ENCODE data around the gene NR4A1. TPM values are rescaled to one million over a fixed set of nuclear protein-coding genes. Genes with fewer than 3 reads are reported as not detected.

The NR4A1 gene
- total RNA-seq, 2 experiments from 2014 or later, result 25.3 to 29.0 TPM

DNA sequence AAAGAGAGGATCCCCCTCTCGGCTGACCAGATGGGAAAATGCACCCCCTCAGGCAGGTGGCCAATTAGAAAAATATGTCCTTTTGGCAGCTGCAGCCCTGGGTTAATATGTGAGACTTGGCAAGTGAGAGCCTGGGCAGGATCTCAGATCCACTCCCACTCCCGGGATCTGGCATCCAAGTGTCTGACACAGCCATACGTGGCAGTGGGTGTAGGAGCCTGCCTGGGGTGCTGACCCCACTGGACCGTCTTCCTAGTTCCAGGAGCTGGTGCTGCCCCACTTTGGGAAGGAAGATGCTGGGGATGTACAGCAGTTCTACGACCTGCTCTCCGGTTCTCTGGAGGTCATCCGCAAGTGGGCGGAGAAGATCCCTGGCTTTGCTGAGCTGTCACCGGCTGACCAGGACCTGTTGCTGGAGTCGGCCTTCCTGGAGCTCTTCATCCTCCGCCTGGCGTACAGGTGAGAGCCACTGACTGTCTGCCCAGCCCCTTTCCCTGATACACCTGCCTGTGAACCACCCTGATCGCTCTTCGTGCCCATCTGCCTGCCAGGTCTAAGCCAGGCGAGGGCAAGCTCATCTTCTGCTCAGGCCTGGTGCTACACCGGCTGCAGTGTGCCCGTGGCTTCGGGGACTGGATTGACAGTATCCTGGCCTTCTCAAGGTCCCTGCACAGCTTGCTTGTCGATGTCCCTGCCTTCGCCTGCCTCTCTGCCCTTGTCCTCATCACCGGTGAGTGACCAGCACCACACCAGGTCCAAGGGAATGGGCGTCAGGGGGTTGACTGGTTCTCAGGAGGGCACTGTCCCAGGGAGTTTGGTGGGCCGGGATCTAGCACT lies 5.8 kb downstream of the NR4A1 start:
- intact Hi-C loops (cut with micrococcal nuclease; ENCODE audit: unreplicated experiment), result no loop called here
- no peaks in the 10 kb centered on the region for H3K9me3 ChIP-seq (ENCODE audit: low read length)
- ChIA-PET CTCF (ENCODE audit: unreplicated experiment) (no interaction called here), POLR2A (no interaction called here)
- no peak overlapping the region for H3K4me2 ChIP-seq (ENCODE audit: low read length)
- no peak overlapping the region for H3K4me3 ChIP-seq (ENCODE audit: low read depth, low read length, poor library complexity, severe bottlenecking)
- no peaks in the 10 kb centered on the region for H4K20me1 ChIP-seq (ENCODE audit: insufficient read depth, low read length)
- TF ChIP-seq, protein P1, sequence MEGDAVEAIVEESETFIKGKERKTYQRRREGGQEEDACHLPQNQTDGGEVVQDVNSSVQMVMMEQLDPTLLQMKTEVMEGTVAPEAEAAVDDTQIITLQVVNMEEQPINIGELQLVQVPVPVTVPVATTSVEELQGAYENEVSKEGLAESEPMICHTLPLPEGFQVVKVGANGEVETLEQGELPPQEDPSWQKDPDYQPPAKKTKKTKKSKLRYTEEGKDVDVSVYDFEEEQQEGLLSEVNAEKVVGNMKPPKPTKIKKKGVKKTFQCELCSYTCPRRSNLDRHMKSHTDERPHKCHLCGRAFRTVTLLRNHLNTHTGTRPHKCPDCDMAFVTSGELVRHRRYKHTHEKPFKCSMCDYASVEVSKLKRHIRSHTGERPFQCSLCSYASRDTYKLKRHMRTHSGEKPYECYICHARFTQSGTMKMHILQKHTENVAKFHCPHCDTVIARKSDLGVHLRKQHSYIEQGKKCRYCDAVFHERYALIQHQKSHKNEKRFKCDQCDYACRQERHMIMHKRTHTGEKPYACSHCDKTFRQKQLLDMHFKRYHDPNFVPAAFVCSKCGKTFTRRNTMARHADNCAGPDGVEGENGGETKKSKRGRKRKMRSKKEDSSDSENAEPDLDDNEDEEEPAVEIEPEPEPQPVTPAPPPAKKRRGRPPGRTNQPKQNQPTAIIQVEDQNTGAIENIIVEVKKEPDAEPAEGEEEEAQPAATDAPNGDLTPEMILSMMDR (conservative IDR thresholded peaks at IDR 0.05; ENCODE audit: low read length), result no peak
- TF ChIP-seq EZH2phosphoT487 (IDR thresholded peaks at IDR 0.05; ENCODE audit: borderline replicate concordance, low read depth, low read length), result no peak
- no peak for DNase-seq (ENCODE audit: low spot score)
- no peaks in the 10 kb centered on the region for H3K79me2 ChIP-seq (ENCODE audit: insufficient read depth, low read depth, low read length)
- no peak overlapping the region for H3K27ac ChIP-seq (ENCODE audit: low read depth, low read length, poor library complexity, severe bottlenecking)
- H3K9me2 ChIP-seq (ENCODE audit: insufficient read depth, low read length), result no peaks in the 10 kb centered on the region
- H3K4me1 ChIP-seq (ENCODE audit: insufficient read depth, low read length, poor library complexity, severe bottlenecking), result peaks cover 30% of the 10 kb centered on the region
- no TSS peak for BruUV-seq (replicated peaks)
- peaks cover 32% of the 10 kb centered on the region for H3K36me3 ChIP-seq (ENCODE audit: insufficient read depth, low read length)
- no peak overlapping the region for H2AFZ ChIP-seq (ENCODE audit: low read length)

- H3K4me2 ChIP-seq (ENCODE audit: low read length), result no peak overlapping the region
- H3K9me2 ChIP-seq (ENCODE audit: insufficient read depth, low read length), result no peaks in the 10 kb centered on the region
- no peak overlapping the region for H2AFZ ChIP-seq (ENCODE audit: low read length)
- ChIA-PET POLR2A (interaction anchor here (2.0 kb wide), 1 partner anchor 12 kb away, joined by 7 read pairs; the partner anchor contains the start of gene ATG101), CTCF (ENCODE audit: unreplicated experiment) (no interaction called here)
- H3K79me2 ChIP-seq (ENCODE audit: insufficient read depth, low read depth, low read length), result no peaks in the 10 kb centered on the region
- TF ChIP-seq, protein P1 (conservative IDR thresholded peaks at IDR 0.05; ENCODE audit: low read length), result no peak
- no peak for TF ChIP-seq EZH2phosphoT487 (IDR thresholded peaks at IDR 0.05; ENCODE audit: borderline replicate concordance, low read depth, low read length)
- H3K4me1 ChIP-seq (ENCODE audit: insufficient read depth, low read length, poor library complexity, severe bottlenecking), result peaks cover 21% of the 10 kb centered on the region
- no peak for DNase-seq (ENCODE audit: low spot score)
- H3K4me3 ChIP-seq (ENCODE audit: low read depth, low read length, poor library complexity, severe bottlenecking), result no peak overlapping the region
- H3K36me3 ChIP-seq (ENCODE audit: insufficient read depth, low read length), result peaks cover 32% of the 10 kb centered on the region
- H3K27ac ChIP-seq (ENCODE audit: low read depth, low read length, poor library complexity, severe bottlenecking), result no peak overlapping the region
- H4K20me1 ChIP-seq (ENCODE audit: insufficient read depth, low read length), result no peaks in the 10 kb centered on the region
- intact Hi-C loops (cut with micrococcal nuclease; ENCODE audit: unreplicated experiment), result no loop called here
- BruUV-seq (replicated peaks), result no TSS peak
- no peaks in the 10 kb centered on the region for H3K9me3 ChIP-seq (ENCODE audit: low read length)
Measured at GRCh38 chr12:52057638-52058576, 6.7 kb downstream of the NR4A1 start.

All from OCI-LY7 (cell line).